ENCODE data around the gene ARHGEF3. TPM values are rescaled to one million over a fixed set of nuclear protein-coding genes. Genes with fewer than 3 reads are reported as not detected.
A peak's percentile ranks its signal among the peaks of the same experiment; 100 is the strongest.

Gene ARHGEF3
- total RNA-seq, 4 donors from 2014 or later = 13.3 to 28.5 (median 19.1) TPM

GRCh38 chr3:56778893-56779292 is 22.9 kb downstream of the ARHGEF3 start:
- DNase-seq (ENCODE audit: low spot score in 2 of 2) = peak in 1 of 2 donors; percentile 26
- intact Hi-C loops (cut with DNase I; ENCODE audit: low total_unique reads) = no loop called here
- TF ChIP-seq POLR2A (IDR thresholded peaks at IDR 0.05) = no peak
- no peak for TF ChIP-seq CTCF (IDR thresholded peaks at IDR 0.05)
- 84 to 89% methylated on average over 2 of the region's 2 CpGs for WGBS, 2 donors
- no peak overlapping the region for H3K4me3 ChIP-seq (ENCODE audit: low read depth, poor library complexity, severe bottlenecking)

- no peak overlapping the region for H3K4me3 ChIP-seq (ENCODE audit: low read depth, poor library complexity, severe bottlenecking)
- TF ChIP-seq CTCF (IDR thresholded peaks at IDR 0.05) (no peak), POLR2A (IDR thresholded peaks at IDR 0.05) (no peak)
- 59 to 67% methylated on average over 3 of the region's 3 CpGs for WGBS, 2 donors
- intact Hi-C loops (cut with DNase I; ENCODE audit: low total_unique reads) = no loop called here
- DNase-seq (ENCODE audit: low spot score in 2 of 2) = peak in 1 of 2 donors; percentile 12
Measured at GRCh38 chr3:56776556-56776950, 25.2 kb downstream of the ARHGEF3 start.

GRCh38 chr3:56775838-56776555 is 25.8 kb downstream of the ARHGEF3 start:
- DNase-seq (ENCODE audit: low spot score in 2 of 2) = peak in 1 of 2 donors; percentile 65
- 55 to 56% methylated on average over 8 of the region's 8 CpGs for WGBS, 2 donors
- no peak overlapping the region for H3K4me3 ChIP-seq (ENCODE audit: low read depth, poor library complexity, severe bottlenecking)
- TF ChIP-seq CTCF (IDR thresholded peaks at IDR 0.05) (no peak), POLR2A (IDR thresholded peaks at IDR 0.05) (no peak)
- intact Hi-C loops (cut with DNase I; ENCODE audit: low total_unique reads) = no loop called here

GRCh38 chr3:56775445-56775837 is 26.3 kb downstream of the ARHGEF3 start:
- TF ChIP-seq POLR2A (IDR thresholded peaks at IDR 0.05) (no peak), CTCF (IDR thresholded peaks at IDR 0.05) (no peak)

GRCh38 chr3:56773986-56774385 is 27.8 kb downstream of the ARHGEF3 start:
- H3K4me3 ChIP-seq (ENCODE audit: low read depth, poor library complexity, severe bottlenecking) = no peak overlapping the region
- intact Hi-C loops (cut with DNase I; ENCODE audit: low total_unique reads) = no loop called here
- TF ChIP-seq CTCF (IDR thresholded peaks at IDR 0.05) (no peak), POLR2A (IDR thresholded peaks at IDR 0.05) (no peak)
- no peak for DNase-seq (ENCODE audit: low spot score in 2 of 2)

More at GRCh38 chr3:56775445-56775837, 26.3 kb downstream of the ARHGEF3 start:
- peak in 1 of 2 donors; percentile 1 for DNase-seq (ENCODE audit: low spot score in 2 of 2)
- 76 to 84% methylated on average over 7 of the region's 7 CpGs for WGBS, 2 donors
- H3K4me3 ChIP-seq (ENCODE audit: low read depth, poor library complexity, severe bottlenecking) = no peak overlapping the region
- intact Hi-C loops (cut with DNase I; ENCODE audit: low total_unique reads) = no loop called here

All from lower leg skin (tissue), 4 donors.